Fibroblast of mammary gland (primary cell): ENCODE measurements around the gene CREM.

Source experiments
- DNase-seq: peaks from one replicate; pipeline ENCODE4 v3.0.0-alpha.2; 2010; ENCODE audit warnings: low read depth
- H3K4me3 ChIP-seq: 2 replicates; pipeline ENCODE4 v1.5.1; 2011; ENCODE audit warnings: low read depth, mild to moderate bottlenecking, low read length, moderate library complexity; ENCODE audit not compliant: control insufficient read depth
- CTCF ChIP-seq: conservative IDR thresholded peaks from 2 replicates; pipeline ENCODE4 v1.5.1; 2011; ENCODE audit warnings: low read depth, low read length, inconsistent platforms; ENCODE audit not compliant: control insufficient read depth, insufficient read depth

The CREM gene

GRCh38 chr10:35259769-35260397, 133.2 kb downstream of the CREM start:
- H3K4me3 ChIP-seq, result no peak overlapping the region
- no peak for TF ChIP-seq CTCF
- DNase-seq, result peak; percentile 97

GRCh38 chr10:35262436-35262835, 135.8 kb downstream of the CREM start:
- DNase-seq, result peak; percentile 48
- no peak for TF ChIP-seq CTCF
- no peak overlapping the region for H3K4me3 ChIP-seq
